GOT3 (cell line): ENCODE results near the gene HSPB6.

ENCODE experiments used
- DNase-seq: peaks from one replicate; lab custom pipeline; 2025; ENCODE audit warnings: mixed read lengths; lab: John Stamatoyannopoulos, UW

Gene HSPB6

DNA sequence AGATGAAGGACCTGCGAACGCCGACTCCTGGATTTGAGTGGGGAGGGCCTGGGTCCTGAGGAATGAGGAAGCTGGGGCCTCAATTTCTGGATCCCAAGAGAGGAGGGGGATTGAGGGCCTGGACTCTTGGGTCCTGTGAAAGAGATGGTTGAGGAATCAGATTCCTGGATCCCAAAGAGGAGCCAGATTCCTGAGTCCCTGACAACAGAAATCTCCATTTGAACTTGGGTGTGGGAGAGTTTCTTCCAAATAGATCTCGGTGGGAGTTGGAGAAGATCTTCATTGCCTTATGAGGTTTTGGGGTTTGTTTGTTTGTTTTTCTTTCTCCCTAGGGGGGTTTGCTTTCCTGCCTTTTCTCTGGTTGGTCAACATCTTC, 10.8 kb downstream of the HSPB6 start:
- DNase-seq: no peak

DNA sequence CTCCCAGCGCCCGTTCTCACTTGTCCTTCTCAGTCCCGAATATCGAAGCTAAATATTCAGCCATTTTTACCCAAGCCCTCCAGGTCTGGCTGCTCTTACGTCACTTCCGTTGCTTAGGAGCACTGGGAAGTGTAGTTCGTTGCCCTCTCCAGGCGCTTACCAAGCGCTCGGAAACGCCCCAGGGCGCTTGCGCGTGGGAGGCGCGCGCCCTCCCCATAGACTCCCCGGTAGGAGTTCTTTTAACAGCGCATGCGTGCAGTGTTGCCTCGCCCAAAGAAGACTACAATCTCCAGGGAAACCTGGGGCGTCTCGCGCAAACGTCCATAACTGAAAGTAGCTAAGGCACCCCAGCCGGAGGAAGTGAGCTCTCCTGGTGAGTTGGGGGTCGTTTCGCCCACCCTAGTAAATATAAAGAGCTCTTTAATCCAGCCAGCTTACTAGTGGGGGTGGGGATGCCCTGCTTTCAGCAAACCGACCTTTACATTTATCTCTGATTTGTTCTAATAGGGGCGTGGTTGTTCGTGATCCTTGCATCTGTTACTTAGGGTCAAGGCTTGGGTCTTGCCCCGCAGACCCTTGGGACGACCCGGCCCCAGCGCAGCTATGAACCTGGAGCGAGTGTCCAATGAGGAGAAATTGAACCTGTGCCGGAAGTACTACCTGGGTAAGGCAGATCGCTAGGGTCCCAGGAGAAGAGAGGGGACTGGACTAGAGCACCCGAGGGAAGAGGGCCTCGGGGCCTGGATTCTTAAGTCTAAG, 11.3 kb downstream of the HSPB6 start, which contains the start of the genes PSENEN and U2AF1L4:
TSS of gene PSENEN (plus strand) at position 324 of the 759 bp plus-strand sequence. CDS start at position 604, 280 bp downstream.
TSS of gene U2AF1L4 (minus strand) at position 91 of the 759 bp plus-strand sequence. CDS start at position 64, 27 bp downstream.
- DNase-seq: peak; percentile 89

DNA sequence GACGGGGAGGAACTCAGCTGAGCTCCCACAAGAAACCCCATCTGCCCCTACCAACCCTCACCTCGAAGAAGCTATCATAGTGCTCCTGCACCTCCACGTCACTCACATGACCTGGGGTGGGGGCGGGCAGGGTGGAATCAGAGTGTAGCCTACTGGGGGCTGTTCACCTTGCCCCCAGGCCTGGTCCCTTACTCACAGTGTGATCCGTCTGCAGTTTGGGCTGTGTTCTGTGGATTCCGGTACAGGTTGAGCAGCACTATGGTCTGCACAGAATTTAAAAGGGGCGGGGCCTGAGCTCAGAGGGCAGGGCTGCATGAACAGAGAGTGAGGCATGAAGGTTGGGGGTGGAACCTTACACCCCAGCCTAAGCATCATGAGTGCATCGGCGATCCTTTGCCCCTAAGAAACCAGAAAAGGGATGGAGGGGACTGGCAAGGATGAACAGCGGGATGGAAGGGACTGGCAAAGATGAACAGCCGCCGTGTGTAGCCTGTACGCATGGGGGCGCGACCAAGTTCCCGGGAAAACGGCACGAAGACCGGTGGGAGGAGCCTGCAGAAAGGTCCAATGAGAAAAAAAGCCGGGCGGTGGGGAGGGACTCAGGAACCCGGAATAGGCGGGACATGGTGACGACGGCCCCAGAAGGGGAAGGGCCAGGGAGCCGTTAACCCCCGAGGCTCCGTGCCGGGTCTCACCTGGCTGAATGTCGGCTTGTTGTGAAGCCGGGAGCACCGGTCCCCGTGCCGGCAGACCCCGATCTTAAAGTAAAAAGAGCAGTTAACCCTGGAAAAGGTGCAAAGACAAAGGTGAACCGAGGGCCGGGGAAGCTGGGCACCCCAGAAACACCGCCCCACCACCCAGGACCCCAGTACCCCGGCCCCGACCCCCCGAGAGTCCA, 12.2 kb downstream of the HSPB6 start:
- peak; percentile 42 for DNase-seq

DNA sequence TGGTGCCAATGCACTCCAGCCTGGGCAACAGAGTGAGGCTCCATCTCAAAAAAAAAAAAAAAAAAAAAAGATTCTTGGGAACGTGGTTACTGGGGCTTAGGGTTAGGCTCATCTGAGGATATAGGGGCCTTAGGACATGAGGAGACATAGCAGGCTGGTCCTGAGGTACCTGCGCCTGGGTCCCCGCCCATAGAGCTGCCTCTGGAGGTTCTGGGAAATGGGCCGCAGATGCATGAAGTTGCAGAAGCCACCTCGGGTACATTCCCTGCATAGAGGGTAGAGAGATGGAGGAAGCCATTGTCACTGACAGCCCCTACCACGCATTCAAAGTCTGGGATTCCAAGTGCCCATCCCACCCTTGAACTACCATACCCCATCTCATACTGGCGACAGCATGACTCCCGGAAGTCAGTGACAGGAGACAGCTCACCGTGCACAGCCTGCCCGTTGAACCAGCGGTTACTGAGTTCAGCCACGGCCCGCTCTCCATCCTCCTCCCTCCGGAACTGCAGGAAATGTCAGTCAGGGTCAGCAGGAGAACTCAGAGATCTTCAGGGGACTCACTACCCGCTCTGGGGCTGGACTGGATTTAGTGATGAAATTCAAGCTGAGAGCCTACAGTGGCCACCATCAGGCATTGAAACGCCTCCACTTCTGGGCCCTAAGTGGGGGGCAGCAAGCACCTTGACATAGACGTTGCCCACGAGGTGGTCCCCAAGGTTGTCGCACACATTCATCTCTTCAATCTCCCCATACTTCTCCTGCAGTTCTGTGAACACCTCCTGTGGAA, 13.0 kb downstream of the HSPB6 start:
- DNase-seq: no peak

DNA sequence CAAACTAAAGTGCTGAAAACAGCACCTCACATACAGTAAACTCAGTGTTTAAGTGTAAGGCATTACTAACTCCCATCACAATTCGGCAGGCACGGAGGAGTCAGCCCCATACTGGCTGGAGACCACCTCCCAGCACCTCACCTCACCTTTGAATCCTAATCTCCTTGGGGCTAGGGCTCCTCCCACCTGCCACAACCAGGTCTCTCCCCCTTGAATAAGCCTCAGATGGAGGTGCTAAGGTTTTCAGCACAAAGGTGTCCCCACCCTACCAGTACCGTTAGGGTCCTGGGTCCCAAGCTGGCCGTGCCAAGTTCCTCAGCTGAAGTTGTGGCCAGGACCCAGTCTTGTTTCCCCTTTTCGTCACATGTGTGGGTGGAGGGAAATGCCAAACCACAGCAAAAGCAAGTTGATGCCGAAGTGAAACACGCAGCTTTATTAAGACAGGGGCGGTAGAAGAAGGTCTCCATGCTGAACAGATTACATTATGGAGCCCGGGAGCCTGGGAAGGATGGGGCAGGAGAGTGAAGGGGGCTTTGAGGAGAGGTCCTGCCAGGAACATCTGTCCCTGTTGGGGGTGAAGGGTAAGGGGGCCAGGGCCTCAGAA, 14.6 kb downstream of the HSPB6 start, which contains the start of gene IGFLR1:
TSS of gene IGFLR1 (minus strand) at position 332 of the 604 bp plus-strand sequence. CDS start 1,272 bp downstream, outside the sequence.
- no peak for DNase-seq

DNA sequence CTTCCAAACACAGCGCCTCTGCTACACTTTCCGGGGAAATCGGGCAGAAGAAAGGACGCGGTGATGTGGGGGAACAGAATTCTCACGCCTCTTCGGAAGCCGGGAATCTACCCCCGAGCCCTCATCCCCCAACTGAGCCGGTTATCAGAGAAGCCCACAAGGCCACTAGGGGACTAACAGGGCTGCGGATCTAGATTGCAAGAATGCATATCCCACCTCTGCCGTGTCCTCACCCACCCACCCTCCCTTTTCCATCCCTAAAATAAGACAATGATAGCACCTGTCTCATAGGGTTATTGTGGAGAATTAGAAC, 15.7 kb downstream of the HSPB6 start:
- DNase-seq: no peak

DNA sequence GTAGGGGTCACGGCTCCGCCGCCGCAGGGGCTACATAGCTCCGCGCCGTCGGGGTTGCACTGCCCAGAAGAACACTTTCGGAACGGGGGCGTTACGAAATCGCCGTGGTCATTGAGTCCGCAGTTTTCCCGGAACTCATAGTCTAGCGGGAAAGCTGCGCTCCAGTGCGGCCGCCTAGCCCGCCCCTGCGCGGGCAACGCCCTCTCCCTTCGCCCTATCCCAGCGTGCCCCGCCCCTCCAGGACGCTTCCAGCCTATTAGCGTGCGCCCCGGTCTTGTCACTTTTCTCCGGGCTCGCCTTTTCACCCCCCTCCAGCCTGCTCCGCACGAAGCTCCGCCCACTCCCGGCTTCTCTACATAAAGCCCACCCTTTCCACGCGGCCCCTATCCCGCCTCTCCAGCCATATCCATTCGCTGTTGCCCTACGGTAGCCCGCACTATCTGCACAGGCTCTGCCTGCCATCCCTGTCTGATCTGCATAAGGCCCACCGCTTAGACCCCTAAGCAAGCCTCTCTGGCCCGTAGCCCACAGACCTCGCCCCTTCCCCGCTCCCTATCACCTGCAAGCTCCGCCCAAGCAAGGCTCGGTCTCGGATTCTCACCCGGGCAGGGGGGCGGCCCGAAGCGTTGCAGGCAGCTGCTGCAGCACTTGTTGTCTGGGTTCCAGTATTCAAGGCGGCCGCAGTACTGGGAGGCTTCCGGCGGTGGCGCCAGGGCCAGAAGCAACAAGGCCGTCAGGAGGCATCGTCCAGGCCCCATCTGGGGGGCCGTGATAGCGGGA, 16.2 kb downstream of the HSPB6 start:
- peak; percentile 82 for DNase-seq

DNA sequence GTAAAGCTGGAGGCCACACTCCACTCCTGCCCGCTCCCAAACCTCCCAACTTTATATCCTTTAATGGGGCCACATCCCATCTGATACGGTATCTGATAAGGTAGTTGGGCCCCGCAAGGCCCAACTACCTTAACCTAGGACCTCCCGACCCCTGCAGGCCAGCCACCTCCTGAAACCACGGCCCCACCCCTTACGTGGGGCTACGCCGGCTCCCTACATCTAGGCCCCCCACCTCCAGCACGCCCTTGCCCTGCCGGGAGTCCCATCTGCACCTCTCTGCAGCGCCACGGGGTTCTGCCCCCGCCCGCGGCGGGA, 16.8 kb downstream of the HSPB6 start:
- no peak for DNase-seq

DNA sequence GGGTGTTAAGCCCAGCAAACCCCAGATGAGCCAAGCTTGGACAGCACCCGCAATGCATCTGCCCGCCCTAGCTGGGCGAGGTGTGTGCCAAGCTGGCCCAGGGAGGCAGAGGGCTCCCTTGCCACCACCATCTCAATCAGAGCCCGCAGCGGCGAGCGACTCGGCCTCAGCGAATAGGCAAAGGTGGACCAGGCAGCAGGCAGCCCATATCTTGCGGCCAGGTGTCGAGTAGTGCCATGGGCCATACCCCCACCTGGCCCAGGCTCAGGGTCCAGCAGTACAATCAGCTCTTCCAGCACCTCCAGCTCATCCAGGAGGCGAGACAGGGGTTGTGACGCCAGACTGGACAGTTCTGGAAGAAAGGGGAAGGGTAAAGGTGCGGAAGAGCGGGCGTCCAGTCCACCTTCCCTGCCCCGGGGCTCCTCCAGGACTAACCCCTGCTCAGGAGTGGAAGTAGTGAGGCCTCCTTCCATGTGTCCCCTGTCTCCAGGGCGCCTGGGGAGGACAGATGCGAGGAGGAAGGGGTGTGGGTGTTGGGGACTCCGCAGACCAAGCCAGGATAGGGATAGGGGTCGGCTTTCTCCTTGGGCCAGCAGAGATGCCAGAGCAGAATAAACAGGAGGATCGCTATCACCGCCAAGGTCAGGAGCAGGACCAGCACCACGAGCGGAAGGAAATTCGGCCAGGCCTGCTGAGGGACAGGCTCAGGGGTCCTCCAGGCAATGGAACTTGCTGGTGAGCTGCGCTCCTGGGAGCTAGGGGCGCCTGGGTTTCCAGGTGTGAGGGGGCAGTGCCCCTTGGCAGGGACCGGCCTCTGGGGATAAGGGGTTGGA, 17.3 kb downstream of the HSPB6 start:
- DNase-seq: no peak

DNA sequence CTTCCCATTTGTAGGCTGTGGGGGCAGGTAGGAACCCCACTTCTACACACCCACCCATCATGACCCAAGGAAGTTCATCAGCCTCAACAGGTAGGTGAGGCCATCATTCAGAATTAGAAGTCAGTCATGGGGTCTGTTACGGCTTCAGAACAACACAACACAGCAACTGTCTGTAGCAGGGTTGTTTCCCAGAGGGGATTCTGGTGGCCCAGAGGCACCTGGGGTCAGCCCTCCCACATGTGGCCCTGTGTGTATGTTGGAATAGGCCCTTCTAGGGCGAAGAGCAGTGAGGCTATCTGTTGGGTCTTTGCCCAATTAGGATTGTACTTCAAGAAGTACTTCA, 18.0 kb downstream of the HSPB6 start:
- no peak for DNase-seq

DNA sequence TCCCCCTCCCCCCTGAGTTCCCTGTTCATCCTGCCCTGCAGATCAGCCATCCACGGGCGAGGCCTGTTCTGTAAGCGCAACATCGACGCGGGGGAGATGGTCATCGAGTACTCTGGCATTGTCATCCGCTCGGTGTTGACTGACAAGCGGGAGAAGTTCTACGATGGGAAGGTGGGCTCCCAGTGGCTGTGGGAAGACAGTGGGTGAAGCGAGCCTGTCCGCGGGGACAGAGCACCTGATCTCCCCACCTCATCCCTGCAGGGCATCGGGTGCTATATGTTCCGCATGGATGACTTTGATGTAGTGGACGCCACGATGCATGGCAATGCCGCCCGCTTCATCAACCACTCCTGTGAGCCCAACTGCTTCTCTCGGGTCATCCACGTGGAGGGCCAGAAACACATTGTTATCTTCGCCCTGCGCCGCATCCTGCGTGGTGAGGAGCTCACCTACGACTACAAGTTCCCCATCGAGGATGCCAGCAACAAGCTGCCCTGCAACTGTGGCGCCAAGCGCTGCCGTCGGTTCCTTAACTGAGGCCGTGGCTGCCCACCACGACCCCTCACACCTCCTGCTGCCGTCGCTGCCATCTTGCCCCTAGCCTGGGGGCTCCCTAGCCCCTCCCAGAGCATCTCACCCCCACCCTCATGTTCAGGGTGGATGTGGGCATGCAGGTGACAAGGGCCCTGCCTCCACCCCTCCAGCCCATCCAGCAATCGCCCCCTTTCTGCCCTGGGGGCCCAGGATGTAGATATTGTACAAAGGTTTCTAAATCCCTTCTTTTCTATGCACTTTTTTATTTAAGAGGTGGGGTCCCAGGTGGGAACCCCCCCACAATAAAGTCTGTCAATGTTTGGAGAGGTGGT, 18.6 kb downstream of the HSPB6 start:
- DNase-seq: no peak

DNA sequence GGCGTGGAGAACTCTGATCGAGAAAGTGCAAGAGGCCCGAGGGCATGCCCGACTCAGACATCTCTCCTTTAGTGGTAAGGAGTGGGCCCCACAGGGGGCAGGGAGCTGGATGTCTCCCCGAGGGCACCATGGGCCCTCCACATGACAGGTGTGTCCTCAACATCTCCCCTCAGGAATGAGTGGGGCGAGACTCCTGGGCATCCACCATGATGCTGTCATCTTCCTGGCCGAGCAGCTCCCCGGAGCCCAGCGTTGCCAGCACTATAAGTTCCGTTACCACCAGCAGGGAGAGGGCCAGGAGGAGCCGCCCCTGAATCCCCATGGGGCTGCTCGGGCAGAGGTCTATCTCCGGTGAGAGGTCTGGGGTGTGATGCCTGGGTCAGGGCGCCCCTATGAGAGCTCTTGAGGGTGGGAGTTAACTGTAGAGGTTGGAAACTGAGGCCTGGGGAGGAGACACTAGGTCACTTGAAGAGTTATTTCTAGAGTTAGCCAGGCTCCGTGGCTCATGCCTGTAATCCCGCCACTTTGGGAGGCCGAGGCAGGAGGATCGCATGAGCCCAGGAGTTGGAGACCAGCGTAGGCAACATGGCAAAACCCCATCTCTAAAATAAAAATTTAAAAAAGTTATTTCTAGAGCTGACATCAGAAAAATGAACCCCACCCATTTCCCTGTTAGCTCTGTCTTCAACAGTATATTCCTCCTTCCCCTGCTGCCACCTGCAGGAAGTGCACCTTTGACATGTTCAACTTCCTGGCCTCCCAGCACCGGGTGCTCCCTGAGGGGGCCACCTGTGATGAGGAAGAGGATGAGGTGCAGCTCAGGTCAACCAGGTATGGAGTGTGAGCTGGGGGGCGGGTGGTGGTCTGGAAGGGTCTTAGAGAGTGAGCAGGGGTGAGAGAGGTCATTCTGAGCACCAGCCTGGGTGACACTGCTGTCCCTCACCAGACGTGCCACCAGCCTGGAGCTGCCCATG, 19.6 kb downstream of the HSPB6 start:
- DNase-seq: no peak

DNA sequence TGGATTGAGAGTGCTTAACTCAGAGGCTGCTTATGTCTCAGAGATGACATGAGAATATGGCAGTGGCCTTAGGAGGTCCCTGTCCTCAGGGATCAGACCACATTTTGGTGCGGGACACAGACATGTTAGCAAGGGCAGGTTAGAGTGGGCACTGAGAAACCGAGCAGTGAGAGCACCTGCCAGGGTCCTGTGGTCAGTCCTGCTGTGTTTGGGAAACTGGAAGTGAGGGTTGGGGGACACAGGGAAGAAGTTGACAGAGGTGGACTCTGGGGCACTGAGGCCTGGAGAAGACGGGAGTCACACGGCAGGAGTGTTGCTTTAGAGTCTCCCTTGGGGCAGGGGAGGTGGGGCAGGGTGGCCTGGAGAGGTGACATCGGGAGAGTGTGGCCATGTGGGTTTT, 21.9 kb downstream of the HSPB6 start:
- DNase-seq: no peak

DNA sequence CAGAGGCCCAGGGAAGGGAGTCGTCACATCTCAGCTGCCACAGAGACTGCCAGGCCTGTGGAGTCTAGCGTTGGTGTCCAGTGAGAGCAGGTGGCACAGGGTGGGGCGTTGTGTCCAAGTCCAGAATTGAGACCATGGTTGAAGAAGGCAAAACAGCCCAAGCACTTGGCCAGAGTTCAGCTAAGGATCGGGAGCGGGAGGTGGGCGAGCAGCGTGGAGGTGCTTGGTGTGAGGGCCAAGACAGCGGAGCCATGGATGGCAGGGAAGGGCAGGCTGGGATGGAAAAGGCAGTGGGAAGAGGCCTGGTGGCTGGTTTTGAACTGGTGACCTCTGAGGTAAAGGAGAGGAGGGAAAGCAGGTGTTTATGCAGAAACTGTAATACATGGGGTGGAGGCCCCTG, 22.6 kb downstream of the HSPB6 start:
- no peak for DNase-seq

DNA sequence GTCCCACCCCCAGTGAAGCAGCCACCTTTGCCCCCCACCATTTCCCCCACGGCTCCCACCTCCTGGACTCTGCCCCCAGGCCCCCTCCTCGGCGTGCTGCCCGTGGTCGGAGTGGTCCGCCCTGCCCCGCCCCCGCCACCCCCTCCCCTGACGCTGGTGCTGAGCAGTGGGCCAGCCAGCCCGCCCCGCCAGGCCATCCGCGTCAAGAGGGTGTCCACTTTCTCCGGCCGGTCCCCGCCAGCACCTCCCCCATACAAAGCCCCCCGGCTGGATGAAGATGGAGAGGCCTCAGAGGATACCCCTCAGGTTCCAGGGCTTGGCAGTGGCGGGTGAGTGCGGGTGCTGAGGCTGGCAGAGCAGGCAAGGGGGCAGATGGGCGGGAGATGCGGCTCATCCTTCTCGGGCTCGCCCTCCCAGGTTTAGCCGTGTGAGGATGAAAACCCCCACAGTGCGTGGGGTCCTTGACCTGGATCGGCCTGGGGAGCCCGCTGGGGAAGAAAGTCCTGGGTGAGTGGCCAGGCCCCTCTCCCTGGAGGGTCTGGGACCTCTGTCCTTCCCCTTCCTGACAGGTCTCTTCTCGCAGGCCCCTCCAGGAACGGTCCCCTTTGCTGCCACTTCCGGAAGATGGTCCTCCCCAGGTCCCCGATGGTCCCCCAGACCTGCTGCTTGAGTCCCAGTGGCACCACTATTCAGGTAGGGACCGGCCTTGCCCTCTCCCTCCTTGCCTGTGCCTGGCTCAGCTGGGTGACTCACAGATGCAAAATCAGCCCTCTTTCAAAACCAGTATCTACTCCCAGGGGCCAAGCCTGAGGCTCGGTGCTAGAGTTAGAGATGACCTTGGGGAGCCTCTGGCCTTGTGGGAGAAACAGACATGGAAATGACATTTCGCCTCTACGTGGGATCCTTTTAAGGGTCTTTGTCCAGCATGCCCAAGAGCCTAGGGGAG, 23.4 kb downstream of the HSPB6 start:
- DNase-seq: no peak

DNA sequence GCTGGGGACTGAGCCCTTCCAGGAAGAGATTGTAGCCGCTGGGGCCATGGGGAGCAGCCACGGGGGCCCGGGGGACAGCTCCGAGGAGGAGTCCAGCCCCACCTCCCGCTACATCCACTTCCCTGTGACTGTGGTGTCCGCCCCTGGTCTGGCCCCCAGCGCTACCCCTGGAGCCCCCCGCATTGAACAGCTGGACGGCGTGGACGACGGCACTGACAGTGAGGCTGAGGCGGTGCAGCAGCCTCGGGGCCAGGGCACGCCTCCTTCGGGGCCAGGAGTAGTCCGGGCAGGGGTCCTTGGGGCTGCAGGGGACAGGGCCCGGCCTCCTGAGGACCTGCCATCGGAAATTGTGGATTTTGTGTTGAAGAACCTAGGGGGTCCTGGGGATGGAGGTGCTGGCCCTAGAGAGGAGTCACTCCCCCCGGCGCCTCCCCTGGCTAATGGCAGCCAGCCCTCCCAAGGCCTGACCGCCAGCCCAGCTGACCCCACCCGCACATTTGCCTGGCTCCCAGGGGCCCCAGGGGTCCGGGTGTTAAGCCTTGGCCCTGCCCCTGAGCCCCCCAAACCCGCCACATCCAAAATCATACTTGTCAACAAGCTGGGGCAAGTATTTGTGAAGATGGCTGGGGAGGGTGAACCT, 24.2 kb downstream of the HSPB6 start:
- DNase-seq: no peak
